ENCODE measurements around the gene ANKRD7.
"Not testable (repeated sequence)": the region's sequence is repeated elsewhere in the genome, so short reads cannot be mapped to it uniquely, and the experiment has no call there.

The ANKRD7 gene

GRCh38 chr7:118233799-118234198 is 9.3 kb downstream of the ANKRD7 start:
- DNase-seq (ENCODE audit: low read depth), result no peak

GRCh38 chr7:118239014-118239413 is 14.5 kb downstream of the ANKRD7 start:
- no peak for DNase-seq (ENCODE audit: low read depth)

- not testable (repeated sequence) for DNase-seq (ENCODE audit: low read depth)
Observed at GRCh38 chr7:118240320-118240719, 15.8 kb downstream of the ANKRD7 start.

GRCh38 chr7:118243695-118244094 is 19.2 kb downstream of the ANKRD7 start:
- DNase-seq (ENCODE audit: low read depth), result no peak

- no peak for DNase-seq (ENCODE audit: low read depth)
Observed at GRCh38 chr7:118245267-118246040, 20.9 kb downstream of the ANKRD7 start.

- no peak for DNase-seq (ENCODE audit: low read depth)
Observed at GRCh38 chr7:118250860-118251494, 26.5 kb downstream of the ANKRD7 start.

GRCh38 chr7:118252087-118252486 is 27.6 kb downstream of the ANKRD7 start:
- no peak for DNase-seq (ENCODE audit: low read depth)

GRCh38 chr7:118259115-118259514 is 34.6 kb downstream of the ANKRD7 start:
- no peak for DNase-seq (ENCODE audit: low read depth)

- DNase-seq (ENCODE audit: low read depth), result no peak
Observed at GRCh38 chr7:118264836-118265235, 40.3 kb downstream of the ANKRD7 start.

GRCh38 chr7:118280319-118281012 is 56.0 kb downstream of the ANKRD7 start:
- DNase-seq (ENCODE audit: low read depth), result no peak

GRCh38 chr7:118281196-118281595 is 56.7 kb downstream of the ANKRD7 start:
- DNase-seq (ENCODE audit: low read depth), result no peak

GRCh38 chr7:118285358-118285757 is 60.9 kb downstream of the ANKRD7 start:
- DNase-seq (ENCODE audit: low read depth), result no peak

- DNase-seq (ENCODE audit: low read depth), result no peak
Observed at GRCh38 chr7:118286131-118286530, 61.6 kb downstream of the ANKRD7 start.

GRCh38 chr7:118288098-118288497 is 63.6 kb downstream of the ANKRD7 start:
- DNase-seq (ENCODE audit: low read depth), result no peak

GRCh38 chr7:118289476-118289875 is 65.0 kb downstream of the ANKRD7 start:
- DNase-seq (ENCODE audit: low read depth), result no peak
